DMS79 (cell line): ENCODE data around the gene TERC.

ENCODE experiments used
- DNase-seq: peaks from one replicate; lab custom pipeline; 2025; lab: John Stamatoyannopoulos, UW

Gene TERC

GRCh38 chr3:169764882-169765612 lies at the start of gene TERC:
TERC (minus strand) TSS chr3:169765060.
- DNase-seq: peak; percentile 93

GRCh38 chr3:169813757-169814517 lies 49.1 kb upstream of the TERC start:
- peak; percentile 84 for DNase-seq

GRCh38 chr3:169813278-169813677 lies 48.4 kb upstream of the TERC start:
- no peak for DNase-seq

DNA sequence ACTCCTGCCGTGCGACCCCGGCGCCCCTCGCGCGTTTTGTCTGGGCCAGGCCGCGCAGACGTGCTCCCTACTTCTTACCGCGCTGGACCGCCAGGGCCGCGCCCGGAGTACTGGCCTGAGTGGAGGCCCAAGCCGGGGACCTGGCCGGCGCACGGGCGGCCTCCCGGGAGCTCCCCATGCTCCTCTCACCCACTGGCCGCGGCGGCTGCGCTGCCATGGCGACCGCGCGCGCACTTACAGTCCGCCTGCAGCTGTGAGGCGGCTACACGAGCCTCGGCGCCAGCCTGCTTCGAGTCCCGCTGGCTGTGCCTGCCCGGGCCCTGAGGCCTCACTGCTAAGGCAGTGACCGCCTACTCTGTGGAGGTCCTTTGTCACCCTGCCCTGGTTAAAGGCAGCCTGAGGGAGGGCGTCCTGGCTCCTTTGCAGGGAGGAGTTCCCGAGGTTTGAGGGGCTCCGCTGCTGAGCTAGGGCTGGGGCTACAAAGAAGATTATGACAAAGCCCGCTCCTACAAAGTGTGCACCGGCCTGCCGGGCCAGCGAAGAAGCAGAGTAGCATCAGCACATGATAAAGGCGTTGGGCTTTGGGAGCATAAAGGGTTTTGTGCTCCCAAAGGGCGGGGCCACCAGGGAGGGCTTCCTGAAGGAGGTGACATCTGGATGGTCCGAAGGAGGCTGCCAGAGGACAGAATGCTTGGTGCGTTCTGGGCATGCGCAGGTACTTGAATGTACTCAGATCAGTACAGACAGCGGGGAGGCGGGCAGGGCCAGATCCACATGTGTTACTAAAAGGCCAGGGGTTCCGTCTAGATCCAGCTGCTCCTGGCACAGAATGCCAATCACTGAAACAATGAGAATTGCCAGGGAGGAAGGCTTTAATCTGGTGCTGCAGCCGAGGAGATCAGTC lies 47.7 kb upstream of the TERC start, which contains the start of the genes LRRC34 and LRRIQ4:
Gene LRRC34 (minus strand): TSS at position 573 of the 904 bp plus-strand sequence. CDS start 356 bp downstream, at position 217.
Gene LRRIQ4 (plus strand): TSS at position 539 of the 904 bp plus-strand sequence. CDS start 9,052 bp downstream, outside the sequence.
- peak; percentile 86 for DNase-seq

DNA sequence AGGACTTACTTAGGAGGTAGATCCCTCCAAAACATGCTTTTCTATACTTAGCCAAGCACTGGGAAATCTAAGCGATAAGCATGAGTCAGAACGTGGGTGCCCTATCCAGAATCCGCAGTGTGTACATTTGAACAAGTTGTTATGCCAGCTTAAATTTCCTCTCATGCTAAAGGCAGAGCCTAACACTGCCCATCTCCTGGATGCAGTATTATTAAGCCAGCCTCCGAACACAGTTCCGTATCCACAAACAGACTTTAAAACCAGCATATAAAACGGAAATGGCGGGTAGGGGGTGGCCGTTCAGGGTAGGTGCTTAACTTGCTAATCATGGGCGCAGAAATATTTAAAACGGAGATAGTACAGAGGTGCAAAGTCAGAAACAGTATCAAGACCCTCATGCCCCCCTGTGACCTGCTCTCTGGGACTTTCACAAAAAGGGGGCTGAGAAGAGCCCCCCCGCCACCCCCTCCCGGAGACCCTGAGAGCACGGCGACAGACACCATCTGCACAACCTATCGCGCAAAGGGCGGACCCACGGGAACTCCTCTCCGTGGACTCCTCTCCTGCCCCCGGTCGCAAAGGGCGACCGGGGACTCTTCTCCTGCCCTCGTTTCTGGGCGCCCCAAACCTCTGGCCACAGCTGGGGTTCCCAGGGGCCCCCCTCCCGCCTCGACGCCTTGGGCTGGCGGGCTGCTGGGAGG lies 46.9 kb upstream of the TERC start:
- DNase-seq: peak; percentile 69

GRCh38 chr3:169809230-169809795 lies 44.5 kb upstream of the TERC start:
- no peak for DNase-seq

DNA sequence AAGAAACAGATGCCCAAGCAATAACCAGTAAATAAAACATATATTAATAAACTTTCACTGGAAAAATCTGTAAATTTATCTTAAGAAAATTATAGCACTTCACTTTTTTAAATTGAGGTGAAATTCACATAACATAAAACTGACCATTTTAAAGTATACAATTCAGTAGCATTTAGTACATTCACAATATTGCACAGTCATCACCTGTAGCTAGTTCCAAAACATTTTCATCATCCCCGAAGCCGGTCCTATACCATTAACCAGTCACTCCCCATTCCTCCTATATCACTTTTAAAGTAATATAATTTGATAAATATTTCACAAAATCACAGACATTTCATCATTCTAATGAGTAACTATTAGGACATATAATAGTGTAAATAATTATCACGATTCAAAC lies 39.8 kb upstream of the TERC start:
- no peak for DNase-seq

DNA sequence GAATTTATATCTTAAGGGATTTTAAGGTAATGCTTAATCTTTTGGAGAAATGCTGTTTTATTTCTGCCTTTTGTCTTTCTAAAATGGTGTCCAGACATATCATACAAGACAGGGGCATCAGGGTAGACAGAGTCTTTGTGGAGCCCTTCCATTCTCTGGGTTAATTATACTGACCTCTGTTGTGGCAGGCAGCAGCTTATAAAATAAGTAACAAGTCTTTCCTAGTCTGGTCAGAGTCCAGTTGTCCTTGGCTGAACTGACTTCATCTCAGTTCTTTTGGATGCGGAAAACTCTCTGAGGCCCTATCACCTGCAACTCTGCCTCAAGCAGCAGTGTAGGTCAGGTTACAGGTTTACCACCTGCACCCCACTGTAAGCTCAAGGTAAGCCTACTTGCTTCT lies 27.5 kb upstream of the TERC start:
- DNase-seq: no peak

- DNase-seq: no peak
These were observed 26.0 kb upstream of the TERC start for GRCh38 chr3:169790687-169791429.

GRCh38 chr3:169790219-169790618 lies 25.4 kb upstream of the TERC start:
- DNase-seq: no peak

- no peak for DNase-seq
These were observed 22.9 kb upstream of the TERC start for GRCh38 chr3:169787791-169788190.

- no peak for DNase-seq
These were observed 22.3 kb upstream of the TERC start for GRCh38 chr3:169787120-169787519.

- DNase-seq: no peak
These were observed 16.5 kb upstream of the TERC start for GRCh38 chr3:169781209-169781855.

DNA sequence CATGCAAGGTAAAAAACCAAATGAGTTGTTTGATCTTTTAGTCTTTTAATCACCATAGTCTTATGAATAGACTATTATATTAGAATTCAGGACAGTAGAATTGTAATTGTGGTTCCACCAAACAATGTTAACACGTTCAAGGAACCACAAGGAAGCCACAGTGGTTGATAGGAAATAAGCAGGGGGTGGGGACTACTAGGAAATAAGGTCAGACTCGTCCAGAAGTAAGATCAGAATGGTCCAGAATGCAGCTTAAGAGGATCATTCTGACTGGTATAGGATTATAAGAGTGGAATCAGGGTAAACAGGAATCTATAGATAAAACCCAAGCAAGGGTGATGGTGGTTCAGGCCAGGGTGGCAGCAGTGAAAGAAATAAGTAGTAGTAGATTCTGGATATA lies 15.9 kb upstream of the TERC start:
- no peak for DNase-seq

- DNase-seq: no peak
These were observed 13.0 kb upstream of the TERC start for GRCh38 chr3:169777822-169778221.

- DNase-seq: no peak
These were observed 9.3 kb upstream of the TERC start for GRCh38 chr3:169774186-169774585.

DNA sequence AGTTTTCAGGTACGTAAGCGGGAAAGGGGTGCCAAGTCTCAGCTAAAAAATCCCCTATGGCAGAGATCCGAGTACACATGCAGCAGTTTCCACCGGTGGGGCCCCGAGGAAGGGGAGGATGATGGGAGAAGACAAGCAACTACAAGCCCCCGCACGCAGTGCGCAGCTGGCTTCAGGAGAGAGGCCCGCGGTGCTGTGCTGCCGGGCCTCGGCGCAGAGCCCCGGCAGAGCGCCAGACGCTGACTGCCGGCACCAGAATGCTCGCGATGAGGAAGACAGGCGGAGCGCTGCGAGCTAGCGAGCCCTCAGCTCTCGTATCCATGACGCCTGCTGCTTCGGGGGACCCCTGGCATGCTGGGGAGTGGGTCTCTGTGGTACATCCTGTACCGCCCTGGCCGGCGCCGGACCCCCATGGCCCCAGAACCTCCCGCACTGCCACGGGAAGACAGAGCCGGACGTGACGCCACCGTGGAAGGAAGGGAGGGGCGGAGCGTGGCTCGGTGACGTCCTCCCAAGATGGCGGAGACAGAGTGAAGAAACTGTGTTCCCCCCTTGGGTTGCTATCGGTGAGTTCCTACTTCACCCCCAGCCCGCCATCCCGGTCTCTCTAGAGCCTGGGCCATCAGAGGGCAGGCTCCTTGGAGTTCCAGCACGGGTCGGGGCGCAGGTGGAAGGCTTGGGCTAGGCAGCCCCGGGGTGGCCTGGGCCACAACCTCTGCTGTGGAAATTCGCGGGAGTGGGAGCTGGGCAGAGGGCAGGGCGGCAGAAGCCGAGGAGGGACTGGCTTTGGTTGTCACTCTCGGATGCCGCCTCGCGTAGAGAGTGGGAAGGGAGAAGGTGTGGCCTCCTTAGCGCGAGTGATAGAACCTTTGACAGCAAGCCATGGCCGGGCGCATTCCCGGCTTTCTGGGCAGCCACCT lies 8.3 kb upstream of the TERC start, which contains the start of gene MYNN:
Gene MYNN (plus strand): TSS at position 500 of the 920 bp plus-strand sequence. CDS start 900 bp downstream, outside the sequence.
- peak; percentile 85 for DNase-seq

GRCh38 chr3:169772305-169772896 lies 7.5 kb upstream of the TERC start:
- peak; percentile 82 for DNase-seq
